ENCODE measurements around the gene DUSP28.

Gene DUSP28

DNA sequence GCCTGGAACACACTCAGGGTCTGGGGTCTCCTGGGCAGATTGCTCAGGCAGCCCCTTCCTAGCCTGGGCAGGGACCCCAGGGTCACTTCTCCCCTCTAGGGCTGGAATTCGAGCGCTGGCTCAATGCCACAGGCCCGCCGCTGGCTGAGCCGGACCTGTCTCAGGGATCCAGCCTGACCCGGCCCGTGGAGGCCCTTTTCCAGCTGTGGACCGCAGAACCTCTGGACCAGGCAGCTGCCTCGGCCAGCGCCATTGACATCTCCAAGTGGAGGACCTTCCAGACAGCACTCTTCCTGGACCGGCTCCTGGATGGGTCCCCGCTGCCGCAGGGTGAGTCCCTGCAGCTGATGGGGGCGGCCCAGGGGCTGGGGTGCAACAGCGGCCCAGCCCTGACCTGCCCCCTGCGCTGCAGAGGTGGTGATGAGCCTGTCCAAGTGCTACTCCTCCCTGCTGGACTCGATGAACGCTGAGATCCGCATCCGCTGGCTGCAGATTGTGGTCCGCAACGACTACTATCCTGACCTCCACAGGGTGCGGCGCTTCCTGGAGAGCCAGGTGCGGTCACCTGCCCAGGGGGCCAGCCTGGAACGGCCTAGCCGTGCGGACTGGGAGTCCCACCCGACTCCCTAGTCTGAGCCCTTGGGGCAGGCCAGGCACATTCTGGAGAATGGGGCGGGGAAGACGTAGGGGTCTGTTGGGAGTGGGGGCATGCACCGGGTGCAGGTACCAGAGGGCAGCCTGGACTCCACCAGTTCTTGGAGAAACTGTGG lies 16.5 kb downstream of the DUSP28 start:
- H3K9ac ChIP-seq, result no peak overlapping the region
- H3K4me1 ChIP-seq (ENCODE audit: low read depth, poor library complexity, severe bottlenecking), result peaks cover 56% of the 10 kb centered on the region
- H2AFZ ChIP-seq (ENCODE audit: low read depth), result no peak overlapping the region
- no peaks in the 10 kb centered on the region for H3K36me3 ChIP-seq (ENCODE audit: insufficient read depth)
- H3K79me2 ChIP-seq (ENCODE audit: insufficient read depth, low read depth), result peaks cover 5% of the 10 kb centered on the region; the same call in 1 of the 2 replicates
- no peak overlapping the region for H3K4me3 ChIP-seq (IDR thresholded peaks at IDR 0.05; ENCODE audit: insufficient read depth, low read depth, low read length)
- no peaks in the 10 kb centered on the region for H4K20me1 ChIP-seq (ENCODE audit: insufficient read depth)
- no peak for TF ChIP-seq CTCF (conservative IDR thresholded peaks at IDR 0.05; ENCODE audit: low read depth, low read length)
- H3K27ac ChIP-seq, result peak overlapping the region; percentile 97; the same call in 1 of the 2 replicates
- H3K4me2 ChIP-seq, result no peak overlapping the region
- H3K27me3 ChIP-seq (ENCODE audit: insufficient read depth, low read depth), result no peaks in the 10 kb centered on the region

GRCh38 chr2:240577281-240578109 lies 17.3 kb downstream of the DUSP28 start:
- Histone ChIP-seq H4K20me1 (ENCODE audit: insufficient read depth) (no peaks in the 10 kb centered on the region), H3K36me3 (ENCODE audit: insufficient read depth) (no peaks in the 10 kb centered on the region), H3K9ac (no peak overlapping the region), H3K27me3 (ENCODE audit: insufficient read depth, low read depth) (no peaks in the 10 kb centered on the region), H3K79me2 (ENCODE audit: insufficient read depth, low read depth) (peaks cover 14% of the 10 kb centered on the region; the same call in 1 of the 2 replicates), H3K27ac (peak overlapping the region; percentile 97), H2AFZ (ENCODE audit: low read depth) (no peak overlapping the region), H3K4me2 (peak overlapping the region; percentile 64; the same call in 1 of the 2 replicates), H3K4me3 (IDR thresholded peaks at IDR 0.05; ENCODE audit: insufficient read depth, low read depth, low read length) (no peak overlapping the region), H3K4me1 (ENCODE audit: low read depth, poor library complexity, severe bottlenecking) (peaks cover 65% of the 10 kb centered on the region)
- TF ChIP-seq CTCF (conservative IDR thresholded peaks at IDR 0.05; ENCODE audit: low read depth, low read length), result no peak

- no peak overlapping the region for H3K4me3 ChIP-seq (IDR thresholded peaks at IDR 0.05; ENCODE audit: insufficient read depth, low read depth, low read length)
- peak overlapping the region; percentile 64 for H3K4me2 ChIP-seq
- peaks cover 20% of the 10 kb centered on the region; the same call in 1 of the 2 replicates for H3K79me2 ChIP-seq (ENCODE audit: insufficient read depth, low read depth)
- H3K27ac ChIP-seq, result peak overlapping the region; percentile 97
- TF ChIP-seq CTCF (conservative IDR thresholded peaks at IDR 0.05; ENCODE audit: low read depth, low read length), result no peak
- H3K27me3 ChIP-seq (ENCODE audit: insufficient read depth, low read depth), result no peaks in the 10 kb centered on the region
- H3K36me3 ChIP-seq (ENCODE audit: insufficient read depth), result no peaks in the 10 kb centered on the region
- H3K9ac ChIP-seq, result no peak overlapping the region; the same call in 1 of the 2 replicates
- peaks cover 71% of the 10 kb centered on the region for H3K4me1 ChIP-seq (ENCODE audit: low read depth, poor library complexity, severe bottlenecking)
- H4K20me1 ChIP-seq (ENCODE audit: insufficient read depth), result no peaks in the 10 kb centered on the region
- no peak overlapping the region for H2AFZ ChIP-seq (ENCODE audit: low read depth)
Measured at GRCh38 chr2:240578110-240578450, 17.9 kb downstream of the DUSP28 start.

GRCh38 chr2:240578488-240578887 lies 18.3 kb downstream of the DUSP28 start:
- Histone ChIP-seq H3K36me3 (ENCODE audit: insufficient read depth) (no peaks in the 10 kb centered on the region), H3K4me1 (ENCODE audit: low read depth, poor library complexity, severe bottlenecking) (peaks cover 75% of the 10 kb centered on the region), H4K20me1 (ENCODE audit: insufficient read depth) (no peaks in the 10 kb centered on the region), H3K4me2 (peak overlapping the region; percentile 64), H3K4me3 (IDR thresholded peaks at IDR 0.05; ENCODE audit: insufficient read depth, low read depth, low read length) (no peak overlapping the region), H3K9ac (peak overlapping the region; percentile 65; the same call in 1 of the 2 replicates), H3K79me2 (ENCODE audit: insufficient read depth, low read depth) (peaks cover 24% of the 10 kb centered on the region; the same call in 1 of the 2 replicates), H3K27ac (peak overlapping the region; percentile 97), H3K27me3 (ENCODE audit: insufficient read depth, low read depth) (no peaks in the 10 kb centered on the region), H2AFZ (ENCODE audit: low read depth) (no peak overlapping the region)
- no peak for TF ChIP-seq CTCF (conservative IDR thresholded peaks at IDR 0.05; ENCODE audit: low read depth, low read length)
